ENCODE data around the gene TCEA2. TPM values are rescaled to one million over a fixed set of nuclear protein-coding genes. Genes with fewer than 3 reads are reported as not detected.

Gene TCEA2
- total and polyA plus RNA-seq, 2 donors (not counting 1 experiment from before 2014, with no cell fraction given): 17.1 to 23.9 TPM

- Histone ChIP-seq H3K27me3 (ENCODE audit: control insufficient read depth, insufficient read depth, low read length) (no peaks in the 10 kb centered on the region), H3K4me2 (ENCODE audit: extremely low read depth, insufficient read depth, low read length) (no peak overlapping the region), H3K9ac (ENCODE audit: insufficient read depth, low read length) (no peak overlapping the region), H3K4me3 (replicated peaks in 1 of 4; ENCODE audit: control extremely low read depth in 1 of 4, insufficient read depth in 1 of 4, low read depth in 3 of 4, low read length in 4 of 4) (no peak overlapping the region), H4K20me1 (ENCODE audit: control insufficient read depth, extremely low read depth, insufficient read depth, low read length) (no peaks in the 10 kb centered on the region), H2AFZ (ENCODE audit: low read length) (no peak overlapping the region), H3K4me1 (ENCODE audit: control insufficient read depth, extremely low read depth, insufficient read depth, low read length) (peaks cover 22% of the 10 kb centered on the region), H3K9me3 (ENCODE audit: control insufficient read depth, insufficient read depth, low read depth, low read length) (no peaks in the 10 kb centered on the region), H3K79me2 (ENCODE audit: control insufficient read depth, insufficient read depth, low read length) (no peaks in the 10 kb centered on the region), H3K27ac (ENCODE audit: insufficient read depth, low read length) (no peak overlapping the region), H3K36me3 (ENCODE audit: control insufficient read depth, insufficient read depth, low read length) (no peaks in the 10 kb centered on the region)
- TF ChIP-seq EZH2 (IDR thresholded peaks at IDR 0.05; ENCODE audit: low read length, missing control alignments): no peak
- TF ChIP-seq, protein P1, sequence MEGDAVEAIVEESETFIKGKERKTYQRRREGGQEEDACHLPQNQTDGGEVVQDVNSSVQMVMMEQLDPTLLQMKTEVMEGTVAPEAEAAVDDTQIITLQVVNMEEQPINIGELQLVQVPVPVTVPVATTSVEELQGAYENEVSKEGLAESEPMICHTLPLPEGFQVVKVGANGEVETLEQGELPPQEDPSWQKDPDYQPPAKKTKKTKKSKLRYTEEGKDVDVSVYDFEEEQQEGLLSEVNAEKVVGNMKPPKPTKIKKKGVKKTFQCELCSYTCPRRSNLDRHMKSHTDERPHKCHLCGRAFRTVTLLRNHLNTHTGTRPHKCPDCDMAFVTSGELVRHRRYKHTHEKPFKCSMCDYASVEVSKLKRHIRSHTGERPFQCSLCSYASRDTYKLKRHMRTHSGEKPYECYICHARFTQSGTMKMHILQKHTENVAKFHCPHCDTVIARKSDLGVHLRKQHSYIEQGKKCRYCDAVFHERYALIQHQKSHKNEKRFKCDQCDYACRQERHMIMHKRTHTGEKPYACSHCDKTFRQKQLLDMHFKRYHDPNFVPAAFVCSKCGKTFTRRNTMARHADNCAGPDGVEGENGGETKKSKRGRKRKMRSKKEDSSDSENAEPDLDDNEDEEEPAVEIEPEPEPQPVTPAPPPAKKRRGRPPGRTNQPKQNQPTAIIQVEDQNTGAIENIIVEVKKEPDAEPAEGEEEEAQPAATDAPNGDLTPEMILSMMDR (conservative IDR thresholded peaks at IDR 0.05 in 1 of 2, IDR thresholded peaks at IDR 0.05 in 1 of 2; ENCODE audit: low read depth in 1 of 2, low read length in 2 of 2): no peak
- DNase-seq (ENCODE audit: low read depth in 2 of 2): no peak
These were observed 4.1 kb downstream of the TCEA2 start for GRCh38 chr20:64067005-64067632.

DNA sequence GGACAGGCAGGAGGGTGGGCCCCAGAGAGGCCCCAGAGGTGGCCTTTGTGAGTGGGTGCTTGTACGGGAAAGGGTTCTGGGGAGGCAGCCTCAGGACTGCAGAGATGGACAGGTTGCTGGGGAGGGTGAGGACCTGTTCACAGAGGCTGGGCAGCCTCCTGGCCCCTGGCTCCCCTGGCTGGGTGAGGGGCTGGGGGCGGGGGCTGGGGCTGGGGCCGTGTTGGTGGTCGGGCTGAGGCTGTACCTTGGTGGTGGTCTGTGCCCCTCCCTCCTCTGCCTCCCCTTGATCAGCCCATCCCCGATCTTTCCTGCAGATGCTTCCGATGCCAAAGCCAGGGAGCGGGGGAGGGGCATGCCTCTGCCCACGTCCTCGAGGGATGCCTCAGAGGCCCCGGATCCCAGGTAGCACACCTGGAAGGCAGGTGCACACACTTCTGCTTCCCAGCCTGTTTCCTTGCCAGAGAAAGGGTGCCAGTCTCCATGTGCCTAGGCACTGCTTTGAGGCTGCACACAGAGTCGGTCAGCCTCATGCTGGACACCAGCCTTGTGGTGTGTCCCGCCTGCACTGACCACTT is 4.8 kb downstream of the TCEA2 start:
- Histone ChIP-seq H3K79me2 (ENCODE audit: control insufficient read depth, insufficient read depth, low read length) (no peaks in the 10 kb centered on the region), H2AFZ (ENCODE audit: low read length) (no peak overlapping the region), H3K27ac (ENCODE audit: insufficient read depth, low read length) (no peak overlapping the region), H4K20me1 (ENCODE audit: control insufficient read depth, extremely low read depth, insufficient read depth, low read length) (no peaks in the 10 kb centered on the region), H3K9me3 (ENCODE audit: control insufficient read depth, insufficient read depth, low read depth, low read length) (no peaks in the 10 kb centered on the region), H3K9ac (ENCODE audit: insufficient read depth, low read length) (no peak overlapping the region), H3K4me2 (ENCODE audit: extremely low read depth, insufficient read depth, low read length) (no peak overlapping the region), H3K27me3 (ENCODE audit: control insufficient read depth, insufficient read depth, low read length) (no peaks in the 10 kb centered on the region), H3K4me1 (ENCODE audit: control insufficient read depth, extremely low read depth, insufficient read depth, low read length) (peaks cover 17% of the 10 kb centered on the region), H3K36me3 (ENCODE audit: control insufficient read depth, insufficient read depth, low read length) (no peaks in the 10 kb centered on the region), H3K4me3 (replicated peaks in 1 of 4; ENCODE audit: control extremely low read depth in 1 of 4, insufficient read depth in 1 of 4, low read depth in 3 of 4, low read length in 4 of 4) (no peak overlapping the region)
- TF ChIP-seq, protein P1 (conservative IDR thresholded peaks at IDR 0.05 in 1 of 2, IDR thresholded peaks at IDR 0.05 in 1 of 2; ENCODE audit: low read depth in 1 of 2, low read length in 2 of 2): no peak
- TF ChIP-seq EZH2 (IDR thresholded peaks at IDR 0.05; ENCODE audit: low read length, missing control alignments): no peak
- DNase-seq (ENCODE audit: low read depth in 2 of 2): no peak

- Histone ChIP-seq H3K4me1 (ENCODE audit: control insufficient read depth, extremely low read depth, insufficient read depth, low read length) (peaks cover 17% of the 10 kb centered on the region), H3K9me3 (ENCODE audit: control insufficient read depth, insufficient read depth, low read depth, low read length) (no peaks in the 10 kb centered on the region), H3K27ac (ENCODE audit: insufficient read depth, low read length) (no peak overlapping the region), H3K9ac (ENCODE audit: insufficient read depth, low read length) (no peak overlapping the region), H3K27me3 (ENCODE audit: control insufficient read depth, insufficient read depth, low read length) (no peaks in the 10 kb centered on the region), H3K4me2 (ENCODE audit: extremely low read depth, insufficient read depth, low read length) (no peak overlapping the region), H3K79me2 (ENCODE audit: control insufficient read depth, insufficient read depth, low read length) (no peaks in the 10 kb centered on the region), H2AFZ (ENCODE audit: low read length) (no peak overlapping the region), H3K36me3 (ENCODE audit: control insufficient read depth, insufficient read depth, low read length) (peaks cover 1% of the 10 kb centered on the region), H3K4me3 (replicated peaks in 1 of 4; ENCODE audit: control extremely low read depth in 1 of 4, insufficient read depth in 1 of 4, low read depth in 3 of 4, low read length in 4 of 4) (no peak overlapping the region), H4K20me1 (ENCODE audit: control insufficient read depth, extremely low read depth, insufficient read depth, low read length) (no peaks in the 10 kb centered on the region)
- TF ChIP-seq, protein P1 (conservative IDR thresholded peaks at IDR 0.05 in 1 of 2, IDR thresholded peaks at IDR 0.05 in 1 of 2; ENCODE audit: low read depth in 1 of 2, low read length in 2 of 2): no peak
- no peak for TF ChIP-seq EZH2 (IDR thresholded peaks at IDR 0.05; ENCODE audit: low read length, missing control alignments)
- no peak for DNase-seq (ENCODE audit: low read depth in 2 of 2)
These were observed 5.6 kb downstream of the TCEA2 start for GRCh38 chr20:64068386-64069208.

Data from fibroblast of lung (primary cell).